Fibroblast of skin of left quadriceps (primary cell): ENCODE results near the gene PIK3C2A.
"Not testable (repeated sequence)": the region's sequence is repeated elsewhere in the genome, so short reads cannot be mapped to it uniquely, and the experiment has no call there.

Source experiments
- DNase-seq, 2 experiments: peaks; one replicate each; pipeline ENCODE4 v3.0.0-alpha.2; 2013; ENCODE audit warnings: low read depth in 2 of 2

The PIK3C2A gene

DNA sequence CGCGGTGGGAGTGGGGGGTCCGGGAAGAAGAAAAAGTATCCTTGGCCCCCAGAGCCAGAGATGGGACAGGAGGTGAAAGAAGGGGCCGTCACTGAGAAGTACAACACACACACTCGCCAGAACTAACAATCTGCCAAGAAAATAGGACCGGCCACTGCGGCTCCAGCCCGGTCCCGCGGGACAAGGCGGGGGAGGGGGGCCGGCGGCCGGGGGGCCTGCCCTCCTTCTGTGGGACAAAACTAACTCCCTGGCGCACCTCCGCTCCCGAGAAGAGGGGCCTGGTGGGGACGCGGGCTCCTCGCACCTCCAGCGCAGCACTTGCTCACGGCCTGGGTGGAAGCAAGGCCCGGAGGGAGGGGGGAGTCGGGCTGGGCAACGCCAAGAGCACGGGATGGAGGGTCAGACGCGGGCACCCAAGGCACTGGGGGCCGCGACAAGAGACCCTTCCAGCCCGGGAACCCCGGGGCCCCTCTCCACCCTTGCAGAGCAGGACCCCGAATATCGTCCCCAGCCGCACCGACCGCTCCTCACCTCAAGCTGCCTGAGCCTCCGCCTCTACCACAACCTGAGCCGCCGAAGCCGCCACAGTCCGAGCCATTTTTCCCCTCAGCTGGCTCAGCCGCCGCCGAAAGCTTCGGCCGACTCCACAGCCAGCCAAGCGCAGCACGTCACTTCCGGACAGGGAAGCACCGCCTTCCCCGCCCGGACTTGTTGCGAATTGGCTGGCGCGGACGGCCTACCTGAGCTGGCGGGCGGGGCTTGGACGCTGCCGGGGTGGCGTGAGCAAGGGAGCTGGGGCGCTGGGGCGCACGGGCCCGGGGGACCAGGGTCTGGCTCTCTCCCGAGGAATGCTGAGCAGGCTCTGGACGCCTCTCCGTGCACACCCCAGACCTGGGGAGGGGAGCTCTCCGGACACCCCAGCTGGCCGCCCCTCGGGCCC lies at the start of gene PIK3C2A:
PIK3C2A (minus strand) TSS at position 670 of the 940 bp plus-strand sequence. CDS start 38,245 bp downstream, outside the sequence.
- DNase-seq: peak; percentile 77 to 82

DNA sequence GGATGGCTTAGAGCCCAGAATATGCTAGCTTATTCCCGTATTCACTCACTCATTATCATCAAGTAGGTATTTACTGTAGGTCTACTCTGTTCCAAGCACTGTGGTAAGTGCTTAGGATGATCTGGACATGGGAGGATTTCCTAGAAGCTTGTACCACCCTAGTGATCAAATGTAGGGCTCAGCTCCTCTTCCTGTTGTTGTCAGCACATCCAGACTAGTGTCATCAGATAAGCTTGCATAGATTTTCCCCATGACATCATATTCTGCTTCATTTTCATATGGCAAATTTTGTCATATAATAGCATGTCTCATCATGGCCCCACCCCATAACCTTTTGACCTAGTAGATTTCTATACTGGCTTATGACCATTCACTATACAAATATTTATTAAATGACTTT lies 49.4 kb upstream of the PIK3C2A start:
- peak; percentile 15 to 17 for DNase-seq

- DNase-seq: peak; percentile 89
These were observed 48.7 kb upstream of the PIK3C2A start for GRCh38 chr11:17256512-17256911.

- no peak for DNase-seq
These were observed 44.9 kb upstream of the PIK3C2A start for GRCh38 chr11:17252704-17253103.

DNA sequence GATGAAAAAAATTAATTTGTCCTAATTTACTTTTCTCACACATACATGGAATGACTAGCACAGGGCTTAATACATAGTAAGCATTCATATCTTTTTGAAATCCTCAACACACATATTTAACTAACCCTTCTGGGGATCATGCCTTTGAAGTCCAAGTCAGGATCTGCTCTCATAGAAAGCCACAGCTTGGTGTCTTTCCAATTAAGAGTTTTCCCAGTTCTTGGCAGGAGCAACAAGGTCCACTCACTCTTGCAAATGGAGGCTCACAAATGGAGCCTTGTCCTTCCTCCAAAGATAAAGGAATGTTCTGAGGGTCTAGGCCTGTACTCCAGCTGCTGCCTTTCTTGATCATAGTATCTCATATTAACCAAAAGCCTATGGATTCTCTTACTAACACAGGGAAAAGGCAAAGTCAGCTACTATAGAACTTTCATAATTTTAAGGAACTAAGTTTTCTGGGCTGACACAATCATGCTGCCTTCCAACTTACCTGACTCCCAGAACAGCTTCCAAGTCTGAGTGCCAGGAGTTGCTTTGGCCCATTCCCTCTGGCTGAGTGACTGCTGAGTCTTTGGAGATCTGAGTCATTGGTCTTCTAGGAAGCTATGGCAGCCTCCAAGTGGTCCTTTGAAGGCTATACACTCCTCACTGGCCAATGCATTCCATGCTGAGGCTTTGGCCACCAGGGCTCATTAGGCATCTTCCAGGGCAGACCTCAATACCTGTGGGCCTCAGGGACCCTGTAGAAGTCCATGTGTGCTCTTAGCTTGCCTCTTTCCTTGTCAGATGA lies 43.0 kb upstream of the PIK3C2A start:
- DNase-seq: no peak

DNA sequence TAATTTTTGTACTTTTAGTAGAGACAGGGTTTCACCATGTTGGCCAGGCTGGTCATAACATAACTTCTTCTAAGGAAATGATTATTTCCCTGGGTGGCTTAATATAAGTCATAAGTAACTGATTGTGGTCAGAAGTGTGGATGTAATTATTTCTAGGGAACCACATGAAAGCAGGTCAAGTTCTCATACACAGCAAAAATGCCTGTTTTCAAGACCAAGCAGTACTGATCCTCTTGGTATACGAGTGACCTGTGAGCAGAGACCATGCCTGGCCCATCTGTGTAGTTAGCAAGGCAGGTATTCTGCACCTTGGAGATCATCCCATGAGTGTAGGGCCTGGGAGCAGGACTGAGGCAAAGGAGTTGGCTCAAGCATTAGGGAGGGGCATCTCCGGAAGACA lies 36.3 kb upstream of the PIK3C2A start:
- DNase-seq: no peak

- not testable (repeated sequence) for DNase-seq
These were observed 35.2 kb upstream of the PIK3C2A start for GRCh38 chr11:17242954-17243353.

DNA sequence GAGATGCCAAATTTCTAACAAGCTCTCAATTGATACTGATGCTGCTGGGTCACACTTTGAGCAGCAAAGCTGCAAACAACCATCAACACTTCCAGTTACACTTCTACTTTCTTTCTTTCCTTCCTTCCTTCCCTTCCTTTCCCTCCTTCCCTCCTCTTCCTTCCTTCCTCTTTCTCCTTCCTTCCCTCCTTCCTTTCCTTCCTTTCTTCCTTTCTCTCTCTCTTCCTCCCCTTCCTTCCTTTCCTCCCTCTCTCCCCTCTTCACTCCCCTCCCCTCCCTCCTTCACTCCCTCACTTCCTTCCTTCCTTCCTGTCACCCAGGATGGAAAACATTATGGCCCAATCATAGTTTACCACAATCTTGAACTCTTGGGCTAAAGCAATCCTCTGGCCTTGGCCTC lies 33.0 kb upstream of the PIK3C2A start:
- DNase-seq: no peak

- not testable (repeated sequence) for DNase-seq
These were observed 32.1 kb upstream of the PIK3C2A start for GRCh38 chr11:17239927-17240326.

- DNase-seq: no peak
These were observed 30.6 kb upstream of the PIK3C2A start for GRCh38 chr11:17238377-17238776.

DNA sequence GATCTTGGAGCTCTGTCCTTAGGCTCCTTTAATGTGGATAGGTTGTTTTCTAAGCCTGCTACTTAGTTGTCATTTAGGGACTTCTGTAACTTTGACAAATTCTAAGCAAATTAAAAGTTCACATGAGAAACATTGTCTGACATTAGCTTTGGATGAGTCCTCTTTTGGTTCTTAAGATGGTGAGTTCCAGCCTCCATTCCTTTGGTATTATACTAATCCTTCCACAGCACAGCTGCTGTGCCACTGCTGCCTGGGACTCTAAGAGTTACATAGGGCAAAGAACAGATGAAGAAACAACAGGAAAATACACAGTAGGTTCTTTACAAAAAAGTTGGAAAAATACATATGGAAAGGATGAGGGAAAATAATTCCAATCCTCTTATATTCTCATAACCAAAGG lies 25.3 kb upstream of the PIK3C2A start:
- no peak for DNase-seq

DNA sequence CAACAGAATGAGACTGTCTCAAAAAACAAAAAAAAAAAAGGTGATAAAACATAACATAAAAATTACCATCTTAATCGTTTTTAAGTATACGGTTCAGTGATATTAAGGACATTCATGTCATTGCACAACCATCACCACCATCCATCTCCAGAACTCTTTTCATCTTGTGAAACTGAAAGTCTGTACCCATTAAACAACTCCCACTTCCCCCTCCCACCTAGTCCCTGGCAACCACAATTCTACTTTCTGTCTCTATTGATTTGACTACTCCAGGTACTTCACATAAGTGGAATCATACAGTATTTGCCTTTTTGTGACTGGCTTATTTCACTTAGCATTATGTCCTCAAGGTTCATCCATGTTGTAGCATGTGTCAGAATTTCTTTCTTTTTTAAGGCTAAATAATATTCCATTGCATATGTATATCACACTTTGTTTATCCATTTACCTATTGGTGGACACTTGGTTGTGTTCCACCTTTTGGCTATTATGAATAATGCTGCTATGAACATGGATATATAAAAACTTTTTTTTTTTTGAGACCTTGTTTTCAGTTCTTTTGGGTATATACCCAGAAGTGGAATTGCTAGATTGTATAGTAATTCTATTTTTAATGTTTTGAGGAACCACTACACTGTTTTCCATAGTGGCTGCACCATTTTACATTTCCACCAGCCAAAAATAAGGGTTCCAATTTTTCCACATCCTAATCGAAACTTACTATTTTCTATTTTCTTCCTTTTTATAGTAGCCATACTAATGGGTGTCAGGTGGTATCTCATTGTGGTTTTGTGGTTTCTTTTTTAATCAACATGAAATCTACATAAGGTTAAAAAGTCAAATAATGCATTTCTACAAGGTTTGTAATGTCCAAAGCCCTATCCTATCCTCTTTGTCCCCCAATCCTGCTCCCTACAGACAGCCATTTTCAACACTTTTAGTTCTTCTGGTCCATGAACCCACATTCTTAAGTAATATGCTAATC lies 23.4 kb upstream of the PIK3C2A start:
- DNase-seq: no peak

DNA sequence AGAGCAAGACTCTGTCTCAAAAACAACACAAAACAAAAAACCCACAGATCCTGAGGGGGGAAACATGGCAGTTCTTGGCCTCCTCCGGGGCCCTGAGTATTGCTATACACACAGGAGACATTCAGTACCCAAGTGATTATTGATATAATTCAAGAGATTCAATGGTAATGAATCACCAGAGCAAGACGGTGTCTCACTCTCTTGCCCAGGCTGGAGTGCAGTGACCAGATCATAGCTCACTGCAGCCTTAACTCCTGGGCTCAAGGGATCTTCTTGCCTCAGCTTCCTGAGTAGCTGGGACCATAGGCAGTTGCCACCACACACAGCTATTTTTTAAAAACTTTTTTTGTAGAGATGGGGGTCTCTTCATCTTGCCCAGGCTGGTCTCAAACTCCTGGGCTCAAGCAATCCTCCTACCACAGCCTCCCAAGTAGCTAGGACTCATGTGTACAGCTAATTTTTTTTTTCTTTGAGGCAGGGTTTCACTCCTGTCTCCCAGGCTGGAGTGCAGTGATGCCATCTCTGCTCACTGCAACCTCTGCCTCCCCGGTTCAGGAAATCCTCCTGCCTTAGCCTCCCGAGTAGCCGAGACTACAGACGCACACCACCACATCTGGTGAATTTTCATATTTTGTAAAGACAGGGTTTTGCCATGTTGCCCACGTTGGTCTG lies 21.8 kb upstream of the PIK3C2A start:
- DNase-seq: no peak

DNA sequence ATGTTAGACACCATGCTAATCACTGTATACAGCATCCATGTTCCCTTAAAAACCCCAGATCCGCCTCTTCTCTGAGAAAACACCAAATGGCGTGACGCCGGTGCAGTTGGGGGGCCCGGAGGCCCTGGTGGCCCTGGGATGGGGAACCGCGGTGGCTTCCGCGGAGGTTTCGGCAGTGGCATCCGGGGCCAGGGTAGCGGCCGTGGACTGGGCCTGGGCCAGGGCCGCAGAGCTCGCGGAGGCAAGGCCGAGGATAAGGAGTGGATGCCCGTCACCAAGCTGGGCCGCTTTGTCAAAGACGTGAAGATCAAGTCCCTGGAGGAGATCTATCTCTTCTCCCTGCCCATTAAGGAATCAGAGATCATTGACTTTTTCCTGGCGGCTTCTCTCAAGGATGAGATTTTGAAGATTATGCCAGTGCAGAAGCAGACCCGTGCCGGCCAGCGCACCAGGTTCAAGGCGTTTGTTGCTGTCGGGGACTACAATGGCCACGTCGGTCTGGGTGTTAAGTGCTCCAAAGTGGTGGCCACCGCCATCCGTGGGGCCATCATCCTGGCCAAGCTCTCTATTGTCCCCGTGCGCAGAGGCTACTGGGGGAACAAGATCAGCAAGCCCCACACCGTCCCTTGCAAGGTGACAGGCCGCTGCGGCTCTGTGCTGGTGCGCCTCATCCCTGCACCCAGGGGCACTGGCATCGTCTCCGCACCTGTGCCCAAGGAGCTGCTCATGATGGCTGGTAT lies 20.6 kb upstream of the PIK3C2A start:
- not testable (repeated sequence) for DNase-seq

- DNase-seq: no peak
These were observed 16.9 kb upstream of the PIK3C2A start for GRCh38 chr11:17224727-17225126.

GRCh38 chr11:17221968-17222367 lies 14.2 kb upstream of the PIK3C2A start:
- no peak for DNase-seq

DNA sequence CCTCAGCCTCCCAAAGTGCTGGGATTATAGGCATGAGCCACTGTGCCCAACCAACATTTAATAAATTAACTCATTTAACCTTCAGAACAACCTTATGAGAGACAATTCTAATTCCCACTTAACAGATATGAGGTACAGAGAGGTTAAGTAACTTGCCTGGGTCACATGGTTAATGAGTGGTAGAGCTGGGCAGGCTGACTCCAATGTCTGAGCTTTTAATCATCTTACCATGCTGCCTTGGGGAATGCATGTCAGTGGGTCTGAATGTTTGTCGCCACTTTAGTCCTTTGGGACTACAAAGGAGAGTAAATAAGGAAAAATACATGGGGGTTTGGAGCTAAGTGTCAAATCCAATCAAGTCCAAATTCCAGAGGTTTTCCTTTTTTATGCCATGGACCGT lies 11.2 kb upstream of the PIK3C2A start:
- no peak for DNase-seq

- DNase-seq: no peak
These were observed 10.6 kb upstream of the PIK3C2A start for GRCh38 chr11:17218403-17218802.

DNA sequence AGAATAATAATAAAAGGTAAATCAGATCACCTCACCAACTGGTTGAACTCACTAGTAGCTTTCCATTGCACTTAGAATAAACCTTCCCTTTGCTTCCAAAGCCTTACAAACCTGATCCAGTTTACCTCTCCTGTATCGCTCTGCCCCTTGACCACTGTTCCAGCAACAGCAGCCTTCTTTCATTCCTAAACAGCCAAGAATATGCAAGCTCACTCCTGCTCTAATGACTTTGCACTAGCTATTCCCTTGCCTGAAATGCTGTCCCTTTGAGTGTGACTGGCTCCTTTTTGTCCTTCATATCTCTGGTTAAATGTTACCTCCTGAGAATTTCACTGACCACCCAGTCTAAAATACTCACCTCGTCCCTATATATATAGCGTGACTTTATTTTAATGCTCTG lies 9.6 kb upstream of the PIK3C2A start:
- no peak for DNase-seq

- DNase-seq: no peak
These were observed 6.6 kb upstream of the PIK3C2A start for GRCh38 chr11:17214338-17214737.
